ENCODE results near the gene TSPAN2.
"Not testable (repeated sequence)": the region's sequence is repeated elsewhere in the genome, so short reads cannot be mapped to it uniquely, and the experiment has no call there.

Gene TSPAN2

GRCh38 chr1:115031595-115031994 is 57.7 kb downstream of the TSPAN2 start:
- no peak for DNase-seq

- no peak for DNase-seq
Observed at GRCh38 chr1:115029526-115029925, 59.8 kb downstream of the TSPAN2 start, which contains the start of gene TSHB. Gene TSHB, plus strand, starts transcription at chr1:115029826. Its CDS starts 3,537 bp downstream, at chr1:115033363.

GRCh38 chr1:115023593-115023992 is 65.7 kb downstream of the TSPAN2 start:
- no peak for DNase-seq

DNA sequence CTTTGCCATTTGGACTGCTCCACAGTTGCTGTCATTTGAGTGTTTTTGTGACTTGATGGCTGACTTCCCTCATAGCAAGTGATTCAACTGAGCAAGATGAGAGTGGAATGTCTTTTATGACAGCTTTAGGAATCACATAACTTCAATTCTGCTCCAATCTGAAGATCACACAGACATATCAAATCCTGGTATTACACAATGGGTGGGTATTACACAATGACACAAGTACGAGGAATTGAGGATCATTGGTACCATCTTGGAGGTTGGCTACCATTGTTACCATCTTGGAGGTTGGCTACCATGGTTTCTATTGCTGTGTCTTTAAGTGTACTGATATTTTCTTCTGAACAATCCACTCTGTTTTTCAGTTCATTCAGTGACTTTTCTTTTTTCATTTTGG is 68.2 kb downstream of the TSPAN2 start:
- DNase-seq = no peak

DNA sequence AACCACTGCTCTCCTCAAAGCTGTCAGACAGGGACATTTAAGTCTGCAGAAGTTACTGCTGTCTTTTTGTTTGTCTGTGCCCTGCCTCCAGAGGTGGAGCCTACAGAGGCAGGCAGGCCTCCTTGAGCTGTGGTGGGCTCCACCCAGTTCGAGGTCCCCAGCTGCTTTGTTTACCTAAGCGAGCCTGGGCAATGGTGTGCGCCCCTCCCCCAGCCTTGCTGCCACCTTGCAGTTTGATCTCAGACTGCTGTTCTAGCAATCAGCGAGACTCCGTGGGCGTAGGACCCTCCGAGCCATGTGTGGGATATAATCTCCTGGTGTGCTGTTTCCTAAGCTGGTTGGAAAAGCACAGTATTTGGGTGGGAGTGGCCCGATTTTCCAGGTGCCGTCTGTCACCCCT is 69.8 kb downstream of the TSPAN2 start:
- not testable (repeated sequence) for DNase-seq

GRCh38 chr1:115013792-115014191 is 75.5 kb downstream of the TSPAN2 start:
- no peak for DNase-seq

GRCh38 chr1:115012434-115012833 is 76.9 kb downstream of the TSPAN2 start:
- no peak for DNase-seq

- no peak for DNase-seq
Observed at GRCh38 chr1:115012006-115012405, 77.3 kb downstream of the TSPAN2 start.

DNA sequence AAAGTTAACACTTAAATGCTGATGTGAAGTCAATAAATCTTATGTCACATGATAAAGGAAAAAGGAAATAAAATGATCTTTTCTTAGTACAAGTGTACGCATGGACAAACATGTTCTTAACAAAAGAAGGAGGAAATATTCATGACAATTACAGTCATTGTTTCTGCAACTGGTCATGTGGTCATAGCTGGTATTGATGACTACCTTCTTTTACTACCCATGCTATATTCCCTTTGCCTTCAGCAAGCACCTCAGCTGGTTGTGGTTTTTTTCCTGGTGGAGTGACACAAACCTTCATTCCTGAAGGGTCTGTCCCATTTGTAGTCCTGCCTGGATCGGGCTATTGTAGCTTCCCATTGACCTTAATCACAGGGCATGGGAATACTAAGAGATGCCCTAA is 83.1 kb downstream of the TSPAN2 start:
- no peak for DNase-seq

All from NCI-H1930 (cell line).